NCI-H128 (cell line): ENCODE measurements around the gene PRR11.
"Not testable (repeated sequence)": the region's sequence is repeated elsewhere in the genome, so short reads cannot be mapped to it uniquely, and the experiment has no call there.

ENCODE experiments used
- DNase-seq: peaks from one replicate; lab custom pipeline; 2025; ENCODE audit not compliant: unreplicated experiment; lab: John Stamatoyannopoulos, UW

Gene PRR11

DNA sequence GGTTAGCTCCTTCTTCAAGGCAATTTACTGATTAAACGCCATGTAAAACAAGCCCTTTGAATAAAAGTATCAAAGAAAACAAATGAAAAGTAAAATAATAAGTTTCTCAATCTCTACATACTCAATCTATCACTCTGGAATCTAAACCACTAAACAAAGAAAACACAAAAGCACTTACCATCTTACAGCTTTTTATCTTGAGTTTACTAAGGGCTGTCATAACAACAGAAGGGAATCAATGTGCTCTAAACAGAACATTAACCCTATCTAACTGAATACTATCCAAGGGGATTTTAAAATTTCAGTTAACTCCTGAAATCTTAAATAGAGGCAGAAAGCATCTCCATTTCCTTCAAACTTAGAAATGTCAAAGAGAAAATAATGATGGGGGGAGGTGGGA is 4.0 kb upstream of the PRR11 start:
- no peak for DNase-seq

DNA sequence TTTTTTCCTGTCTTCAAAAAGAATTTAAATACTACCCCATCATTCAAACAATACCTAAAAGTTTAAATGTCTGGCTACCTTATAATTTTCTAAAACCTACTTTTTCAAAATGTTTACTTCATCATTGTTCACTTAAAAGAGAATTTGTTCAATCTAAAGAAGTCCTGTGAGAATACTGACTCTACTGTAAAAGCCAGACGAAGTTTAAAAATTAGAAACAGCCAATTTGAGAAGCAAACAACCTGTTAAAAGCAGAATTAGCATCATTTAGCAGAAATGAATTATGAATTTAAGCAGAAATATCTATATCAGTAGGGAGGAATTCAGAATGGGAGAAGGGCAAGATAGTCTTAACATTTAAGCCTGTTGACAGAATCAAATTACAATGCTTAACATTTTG is 2.6 kb upstream of the PRR11 start:
- no peak for DNase-seq

DNA sequence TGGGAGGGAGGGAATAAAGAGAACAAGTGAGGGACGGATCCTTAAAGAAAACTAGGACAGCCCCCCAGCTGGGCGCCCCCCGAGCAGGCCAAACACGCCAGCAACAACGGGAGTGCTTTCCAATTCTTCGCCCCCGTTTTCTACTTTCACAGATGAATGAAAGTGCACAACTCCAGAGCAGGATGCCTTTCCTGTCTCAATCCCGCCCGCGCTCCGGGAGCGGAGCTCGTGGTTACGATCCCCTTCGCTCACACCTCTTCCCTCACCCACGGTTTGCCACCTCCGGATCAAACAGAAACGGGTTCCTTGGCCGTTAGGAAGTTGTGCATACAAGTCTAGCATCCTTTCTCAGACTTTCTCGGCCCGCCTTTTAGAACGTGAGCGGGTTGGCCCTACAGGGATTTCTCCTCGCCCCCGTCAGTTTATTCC is 1.2 kb upstream of the PRR11 start:
- DNase-seq: no peak

DNA sequence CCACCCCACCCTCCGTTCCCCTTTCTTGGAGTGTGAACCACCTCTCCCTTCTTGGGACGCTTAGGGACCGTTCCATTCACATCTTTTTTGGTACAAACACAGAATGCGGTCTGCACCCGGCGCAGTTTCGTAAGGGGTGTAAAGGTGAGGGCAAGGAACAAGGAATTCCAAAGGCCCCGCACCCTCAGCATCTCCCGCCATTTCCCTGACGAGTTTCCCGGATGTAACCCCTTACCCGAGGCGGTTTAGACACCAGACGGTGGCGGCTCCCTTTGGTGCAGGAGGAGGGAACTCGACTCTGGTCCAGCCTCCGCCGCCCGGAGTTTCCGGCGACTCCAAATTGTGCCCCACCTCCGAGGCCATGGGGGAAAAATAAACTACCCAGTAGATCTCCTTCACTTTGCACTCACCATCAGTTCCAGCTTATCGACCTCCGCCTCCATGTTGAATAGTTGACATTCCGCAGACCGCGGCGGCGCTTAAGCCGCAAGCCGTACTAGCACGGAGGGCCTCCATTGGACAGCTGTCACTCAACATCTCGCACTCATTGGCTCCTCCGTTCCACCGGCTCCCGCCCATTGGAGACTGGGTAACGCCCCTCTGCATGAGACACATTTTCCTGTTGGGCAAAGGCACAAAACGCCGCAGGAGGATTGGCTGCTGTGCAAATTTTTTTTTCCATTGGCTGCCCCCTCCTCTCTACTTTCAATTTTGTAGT is 666 bp upstream of the PRR11 start, which contains the start of gene SKA2:
Gene SKA2 (minus strand): TSS at position 466 of the 718 bp plus-strand sequence. CDS start 23 bp downstream, at position 443.
- peak; percentile 99 for DNase-seq

DNA sequence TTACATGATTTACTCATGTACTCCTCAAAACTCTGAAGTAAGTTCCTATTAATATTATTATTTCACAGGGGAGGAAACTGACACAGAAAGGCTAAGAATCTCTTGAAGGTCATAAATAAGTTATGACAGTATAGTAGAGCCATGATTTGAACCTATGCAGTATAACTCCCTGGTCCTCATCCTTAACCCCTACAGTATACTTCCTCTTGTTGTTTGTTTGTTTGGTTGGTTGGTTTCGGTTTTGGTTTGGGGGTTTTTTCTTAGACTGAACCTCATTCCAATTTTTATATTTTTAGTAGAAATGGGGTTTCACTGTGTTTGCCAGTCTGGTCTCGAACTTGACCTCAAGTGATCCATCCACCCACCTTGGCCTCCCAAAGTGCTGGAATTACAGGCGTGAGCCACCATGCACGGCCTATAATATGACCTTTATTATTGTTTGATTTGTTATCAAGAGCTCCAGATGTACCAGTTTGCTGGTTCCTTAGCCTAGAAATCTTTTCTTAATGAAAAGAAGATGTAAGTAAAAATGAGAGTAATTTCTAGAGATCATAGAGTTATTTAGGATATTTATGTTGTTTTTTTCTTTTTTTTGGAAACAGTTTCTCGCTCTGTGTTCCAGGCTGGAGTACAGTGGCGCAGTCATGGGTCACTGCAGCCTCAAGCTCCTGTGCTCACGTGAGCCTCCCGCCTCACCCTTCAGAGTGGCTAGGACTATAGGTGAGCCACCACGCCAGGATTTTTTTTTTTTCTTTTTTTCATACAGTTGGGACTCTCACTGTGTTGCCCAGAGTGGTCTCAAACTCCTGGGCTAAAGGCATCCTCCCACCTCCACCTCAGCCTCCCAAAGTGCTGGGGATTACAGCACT is 4.8 kb downstream of the PRR11 start:
- no peak for DNase-seq

DNA sequence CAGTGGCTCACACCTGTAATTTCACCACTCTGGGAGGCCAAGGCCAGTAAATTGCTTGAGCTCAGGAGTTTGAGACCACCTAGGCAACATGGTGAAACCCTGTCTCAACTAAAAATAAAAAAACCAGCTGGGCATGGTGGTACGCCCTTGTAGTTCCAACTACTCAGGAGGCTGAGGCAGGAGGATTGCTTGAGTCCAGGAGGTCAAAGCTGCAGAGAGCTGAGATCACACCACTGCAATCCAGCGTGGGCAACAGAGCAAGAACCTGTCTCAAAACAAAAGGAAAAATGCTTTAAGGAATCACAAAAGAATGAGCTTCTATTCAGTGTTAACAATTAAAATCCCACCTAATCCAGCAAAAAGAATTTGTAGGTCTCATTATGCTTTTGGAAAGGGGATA is 5.9 kb downstream of the PRR11 start:
- DNase-seq: no peak

DNA sequence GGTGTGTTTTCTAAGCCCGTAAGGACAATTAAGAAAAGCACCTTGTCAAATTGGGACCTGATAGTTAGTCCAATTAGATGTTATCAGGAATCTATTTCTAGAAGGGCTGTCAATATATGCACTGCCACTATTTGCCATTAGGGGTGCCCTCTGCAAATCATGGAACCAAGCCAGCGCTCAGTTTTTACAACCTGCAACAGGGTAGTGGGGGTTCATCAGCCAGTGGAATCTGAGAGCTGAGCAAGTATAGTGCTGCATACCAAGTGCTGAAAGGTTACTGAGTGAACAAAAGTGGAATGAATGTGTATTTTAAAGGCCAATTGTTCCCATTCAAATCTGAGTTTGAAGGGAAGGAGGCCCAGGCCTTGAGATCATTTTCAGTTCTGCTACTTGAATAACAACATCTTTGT is 10.4 kb downstream of the PRR11 start:
- DNase-seq: peak; percentile 5

DNA sequence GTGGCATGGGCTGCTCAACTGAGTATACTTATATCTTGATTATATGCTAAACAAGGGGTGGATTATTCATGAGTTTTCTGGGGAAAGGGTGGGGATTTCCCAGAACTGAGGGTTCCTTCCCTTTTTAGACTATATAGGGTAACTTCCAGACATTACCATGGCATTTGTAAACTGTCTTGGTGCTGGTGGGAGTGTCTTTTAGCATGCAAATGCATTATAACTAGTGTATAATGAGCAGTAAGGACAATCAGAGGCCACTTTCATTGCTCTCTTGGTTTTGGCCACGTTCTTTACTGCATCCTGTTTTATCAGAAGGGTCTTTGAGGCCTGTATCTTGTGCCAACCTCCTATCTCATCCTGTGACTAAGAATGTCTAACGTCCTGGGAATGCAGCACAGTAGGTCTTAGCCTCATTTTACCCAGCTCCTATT is 12.0 kb downstream of the PRR11 start:
- DNase-seq: no peak

DNA sequence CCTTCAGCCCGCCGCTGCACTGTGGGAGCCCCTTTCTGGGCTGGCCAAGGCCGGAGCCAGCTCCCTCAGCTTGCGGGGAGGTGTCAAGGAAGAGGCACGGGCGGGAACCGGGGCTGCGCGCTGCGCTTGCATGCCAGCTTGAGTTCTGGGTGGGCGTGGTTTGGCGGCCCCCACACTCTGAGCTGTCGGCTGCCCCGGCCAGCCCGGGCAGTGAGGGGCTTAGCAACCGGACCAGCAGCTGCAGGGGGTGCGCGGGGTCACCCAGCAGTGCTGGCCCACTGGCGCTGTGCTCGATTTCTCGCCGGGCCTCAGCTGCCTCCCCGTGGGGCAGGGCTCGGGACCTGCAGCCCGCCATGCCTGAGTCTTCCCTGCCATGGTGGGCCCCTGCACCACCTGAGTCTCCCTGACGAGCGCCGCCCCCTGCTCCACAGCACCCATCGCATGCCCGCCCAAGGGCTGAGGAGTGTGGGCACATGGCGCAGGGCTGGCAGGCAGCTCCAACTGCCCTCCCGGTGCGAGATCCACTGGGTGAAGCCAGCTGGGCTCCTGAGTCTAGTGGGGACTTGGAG is 17.0 kb downstream of the PRR11 start:
- DNase-seq: no peak

DNA sequence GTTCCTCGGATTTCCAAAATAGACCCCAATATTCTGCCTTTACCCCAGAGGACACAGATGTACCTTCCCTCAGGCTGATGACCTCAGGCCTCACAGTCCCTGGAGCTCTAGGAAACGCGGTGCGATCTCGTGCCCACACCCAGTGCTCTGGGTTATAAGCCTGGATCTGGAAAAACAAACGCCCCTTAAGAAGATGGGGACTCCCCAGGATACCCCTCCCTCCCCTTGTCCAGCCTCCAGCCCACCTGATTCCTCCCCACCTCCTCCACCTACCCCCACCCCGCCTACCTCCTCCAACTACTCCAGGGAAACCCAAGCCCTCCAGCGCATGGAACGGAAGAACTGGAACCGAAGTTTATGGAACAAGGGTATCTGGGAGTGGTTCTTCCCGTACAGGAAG is 19.1 kb downstream of the PRR11 start:
- no peak for DNase-seq

DNA sequence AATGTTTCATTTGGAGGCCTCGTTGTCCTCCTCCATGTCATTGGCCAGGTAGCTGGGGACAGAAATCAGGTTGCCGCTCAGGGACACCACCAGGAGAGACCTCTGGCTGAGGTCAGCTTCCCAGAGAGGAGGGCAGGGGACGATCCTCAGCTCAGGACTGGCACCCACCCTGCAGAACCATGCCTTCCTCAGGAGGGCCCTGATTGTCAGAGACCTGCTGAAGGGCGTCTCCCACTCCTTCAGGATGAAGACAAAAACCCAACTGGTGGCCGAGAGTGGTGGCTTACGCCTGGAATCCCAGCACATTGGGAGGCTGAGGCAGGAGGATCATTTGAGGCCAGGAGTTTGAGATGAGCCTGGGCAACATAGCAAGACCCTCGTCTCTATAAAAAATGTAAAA is 19.5 kb downstream of the PRR11 start:
- no peak for DNase-seq

DNA sequence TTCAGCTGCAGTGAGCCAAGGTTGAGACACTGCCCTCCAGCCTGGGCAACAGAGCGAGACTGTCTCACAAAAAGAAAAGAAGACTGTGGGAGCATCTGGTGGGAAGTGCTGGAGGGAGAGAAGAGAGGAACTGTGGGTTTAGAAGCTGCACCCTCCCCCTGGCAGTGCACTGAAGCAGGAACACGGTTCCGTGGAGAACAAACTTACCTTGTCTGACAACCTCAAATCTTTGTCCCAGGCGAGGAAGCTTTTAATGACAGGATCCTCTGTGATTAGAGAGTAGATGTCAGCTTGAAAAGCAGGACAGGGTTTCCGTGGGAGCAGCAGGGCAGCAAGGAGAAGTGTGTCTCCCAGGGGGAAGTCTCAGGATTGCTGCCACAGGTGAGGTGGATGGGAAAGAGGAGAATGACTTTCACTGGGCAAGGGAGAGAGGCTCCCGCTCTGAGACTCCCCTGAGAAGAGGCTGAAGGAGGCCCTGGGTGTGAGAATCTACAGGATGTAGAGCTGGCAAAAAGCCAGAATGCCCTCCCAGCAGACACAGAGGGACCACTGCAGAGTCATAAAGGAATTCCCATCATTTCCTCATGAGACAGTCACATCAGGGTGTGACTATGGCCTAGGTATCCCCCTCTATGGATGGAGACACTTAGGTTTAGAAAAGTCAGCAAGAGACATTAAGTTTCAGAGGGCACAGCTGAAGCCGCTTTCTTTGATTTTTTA is 22.9 kb downstream of the PRR11 start:
- DNase-seq: no peak

DNA sequence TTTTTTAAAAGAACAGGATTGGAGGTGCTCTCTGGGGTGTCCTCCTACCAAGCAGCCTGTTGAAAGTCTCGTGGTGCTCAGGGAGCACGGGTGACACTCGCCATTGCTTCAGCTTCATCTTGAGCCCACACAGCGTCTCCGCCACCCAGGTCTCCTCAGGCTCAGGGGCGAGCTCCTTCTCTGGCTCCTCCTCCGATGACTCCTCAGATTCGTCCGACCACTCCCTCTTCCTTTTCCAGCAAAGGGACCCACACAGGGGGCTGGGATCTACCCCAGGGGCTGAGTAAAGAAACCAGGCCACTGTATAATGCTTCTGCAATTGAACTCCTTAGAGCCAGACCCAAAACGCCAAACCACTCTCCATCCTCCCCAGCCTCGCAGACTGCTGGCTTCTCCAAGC is 24.1 kb downstream of the PRR11 start:
- DNase-seq: not testable (repeated sequence)

DNA sequence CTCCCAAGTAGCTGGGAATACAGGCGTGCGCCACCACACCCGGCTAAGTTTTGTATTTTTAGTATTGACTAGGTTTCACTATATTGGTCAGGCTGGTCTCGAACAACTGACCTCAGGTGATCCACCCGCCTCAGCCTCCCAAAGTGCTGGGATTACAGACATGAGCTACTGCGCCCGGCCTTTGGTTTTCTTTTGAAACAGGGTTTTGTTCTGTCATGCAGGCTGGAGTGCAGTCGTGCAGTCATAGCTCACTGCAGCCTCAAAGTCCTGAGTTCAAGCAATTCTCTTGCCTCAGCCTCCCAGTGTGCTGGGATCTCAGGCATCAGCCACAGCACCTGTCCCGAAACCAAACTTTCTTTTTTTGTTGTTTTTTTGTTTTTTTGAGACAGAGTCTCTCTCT is 25.1 kb downstream of the PRR11 start:
- DNase-seq: no peak

DNA sequence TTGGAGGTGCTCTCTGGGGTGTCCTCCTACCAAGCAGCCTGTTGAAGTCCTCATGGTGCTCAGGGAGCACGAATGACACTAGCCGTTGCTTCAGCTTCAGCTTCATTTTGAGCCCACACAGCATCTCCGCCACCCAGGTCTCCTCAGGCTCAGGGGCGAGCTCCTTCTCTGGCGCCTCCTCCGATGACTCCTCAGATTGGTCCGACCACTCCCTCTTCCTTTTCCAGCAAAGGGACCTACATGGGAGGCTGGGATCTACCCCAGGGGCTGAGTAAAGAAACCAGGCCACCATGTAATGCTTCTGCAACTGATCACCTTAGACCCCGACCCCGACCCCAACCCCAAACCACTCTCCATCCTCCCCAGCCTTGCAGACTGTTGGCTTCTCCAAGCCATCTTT is 25.9 kb downstream of the PRR11 start:
- DNase-seq: no peak

DNA sequence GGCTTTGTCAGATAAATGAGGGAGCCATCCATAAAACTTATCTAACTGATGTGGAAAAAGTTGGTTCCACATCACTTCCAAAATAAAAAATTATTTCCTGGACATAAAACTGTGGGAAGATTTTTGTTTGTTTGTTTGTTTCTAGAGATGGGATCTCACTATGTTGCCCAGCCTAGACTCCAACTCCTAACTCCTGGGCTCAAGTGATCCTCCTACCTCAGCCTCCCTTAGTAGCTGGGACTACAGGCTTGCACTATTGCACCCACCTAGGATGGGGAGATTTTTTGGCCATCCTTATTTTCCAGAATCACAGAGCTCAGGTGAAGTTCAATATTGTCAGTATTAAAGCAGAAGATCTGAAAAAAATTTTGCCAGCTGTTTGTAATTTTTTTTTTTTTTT is 30.5 kb downstream of the PRR11 start:
- no peak for DNase-seq

DNA sequence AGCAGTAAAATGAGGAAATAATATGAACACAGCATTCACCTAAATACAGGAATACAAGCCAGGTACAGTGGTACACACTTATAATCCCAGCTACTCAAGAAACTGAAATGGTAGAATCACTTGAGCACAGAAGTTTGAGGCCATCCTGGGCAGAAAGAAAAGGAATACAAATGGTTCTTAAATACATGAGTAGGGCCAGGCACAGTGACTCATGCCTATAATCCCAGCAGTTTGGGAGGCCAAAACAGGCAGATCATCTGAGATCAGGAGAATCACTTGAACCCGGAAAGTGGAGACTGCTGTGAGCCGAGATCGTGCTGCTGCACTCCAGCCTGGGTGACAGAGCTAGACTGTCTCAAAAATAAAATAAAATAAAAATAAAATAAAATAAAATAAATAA is 31.3 kb downstream of the PRR11 start:
- DNase-seq: no peak

DNA sequence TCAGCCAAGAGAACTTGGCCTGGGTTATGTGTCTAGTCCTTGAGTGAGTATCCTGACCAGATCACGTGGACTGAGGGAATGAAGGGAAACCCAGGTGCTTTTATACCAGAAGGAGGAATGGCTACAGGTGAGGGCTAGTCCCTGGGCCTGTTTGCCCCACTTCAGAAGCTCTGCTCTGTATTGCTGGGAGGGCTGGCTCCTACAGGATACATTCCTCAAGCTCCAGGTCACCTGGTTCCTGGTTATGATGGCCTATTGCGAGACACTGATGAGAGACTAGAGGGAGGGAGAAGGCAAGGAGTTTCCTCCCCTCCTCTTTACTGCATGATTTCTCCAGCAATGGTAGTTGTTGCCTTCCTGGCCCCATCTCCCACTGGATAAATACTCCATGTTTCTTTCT is 35.3 kb downstream of the PRR11 start:
- DNase-seq: no peak

DNA sequence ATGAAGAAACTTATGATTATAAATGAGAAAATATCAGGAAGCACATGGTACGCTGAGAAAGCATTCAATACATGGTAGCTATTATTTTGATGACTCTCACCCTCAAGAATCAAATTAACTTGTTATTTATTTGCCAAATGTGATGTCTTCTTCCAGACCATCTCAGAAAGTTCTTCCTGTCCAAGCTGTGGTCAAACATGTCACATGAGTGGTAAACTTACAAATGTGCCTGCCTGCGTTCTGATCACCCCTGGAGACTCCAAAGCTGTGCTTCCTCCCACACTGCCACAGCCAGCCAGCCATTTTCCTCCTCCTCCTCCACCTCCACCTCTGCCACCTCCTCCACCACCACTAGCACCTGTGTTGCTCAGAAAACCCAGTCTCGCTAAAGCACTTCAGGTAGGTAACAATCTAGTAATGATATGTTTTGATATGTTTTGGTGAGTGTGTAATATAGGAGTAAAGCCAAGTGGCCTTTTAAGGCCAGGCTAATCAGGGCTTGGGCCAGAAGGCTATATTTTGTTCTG is 37.9 kb downstream of the PRR11 start:
- no peak for DNase-seq

DNA sequence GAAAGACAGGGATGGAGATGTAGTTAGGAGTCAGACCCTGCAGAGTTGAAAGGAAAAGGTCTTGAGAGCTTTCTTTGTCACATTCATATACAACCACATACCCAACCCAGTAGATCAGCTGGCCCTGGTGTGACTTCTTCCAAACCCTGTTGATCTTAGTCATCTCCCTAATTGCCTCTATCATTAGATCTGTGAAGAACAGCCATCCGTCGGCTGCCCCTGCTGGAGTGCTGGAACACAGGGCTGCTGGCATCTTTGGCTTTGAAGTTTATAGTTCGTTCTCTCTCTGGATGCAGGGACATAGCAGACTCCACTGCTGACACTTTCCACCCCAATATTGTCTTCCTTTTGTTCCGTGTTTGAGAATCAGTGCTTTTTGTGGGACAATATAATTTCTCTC is 43.9 kb downstream of the PRR11 start:
- DNase-seq: no peak

DNA sequence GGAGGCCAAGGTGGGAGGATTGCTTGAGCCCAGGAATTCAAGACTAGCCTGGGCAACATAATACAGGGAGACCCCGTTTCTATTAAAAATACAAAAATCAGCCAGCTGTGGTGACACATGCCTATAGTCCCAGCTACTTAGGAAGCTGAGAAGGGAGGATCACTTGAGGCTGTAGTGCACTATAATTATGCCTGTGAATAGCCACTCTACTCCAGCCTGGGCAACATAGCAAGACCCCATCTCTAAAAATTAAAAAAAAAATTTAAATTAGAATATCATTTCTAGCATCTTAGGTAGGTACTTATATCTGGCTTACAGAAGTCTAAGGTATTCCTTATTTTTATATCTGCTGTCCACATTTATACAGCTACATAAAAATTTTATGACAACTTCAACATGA is 46.8 kb downstream of the PRR11 start:
- no peak for DNase-seq
